K562 (cell line): Measurements from ENCODE around the gene WDR27. TPM values are rescaled to one million over a fixed set of nuclear protein-coding genes. Genes with fewer than 3 reads are reported as not detected.

ENCODE experiments used
- ATAC-seq: fragments of 200-7000 bp; cut with Tn5 transposase; 3 replicates; pipeline ENCODE4 v1.9.1; 2020; ENCODE audit warnings: moderate library complexity
- BruUV-seq: library from RNA; stranded (reverse); fragments of 400-500 nt; replicated peaks from 2 replicates; lab custom pipeline; 2021; lab: Mats Ljungman, UMichigan
- CTCF ChIA-PET: fragments of 300-600 bp; formaldehyde crosslinking; extraction: SDS; loops from one replicate; lab custom pipeline; 2021; ENCODE audit warnings: low intra/inter-chr PET ratio; lab: Yijun Ruan, JAX
- POLR2A ChIA-PET: fragments of 300-600, 350-650 bp; sonication (Branson Sonifier 250); formaldehyde crosslinking; extraction: SDS; loops from one replicate; lab custom pipeline; 2021; ENCODE audit warnings: antibody characterized with exemption, inconsistent platforms; lab: Yijun Ruan, JAX
- DNase-seq, 4 experiments: peaks; one replicate each; pipeline versions ENCODE4 v3.0.0 to v3.0.0-alpha.2; 2011 to 2018; ENCODE audit warnings: low spot score in 3 of 4, mixed read lengths in 3 of 4; ENCODE audit errors: extremely low read depth in 1 of 4
- FAIRE-seq: peaks from 2 replicates; lab custom pipeline; 2011; peaks lifted over from hg19 to GRCh38; lab: Jason Lieb, UNC
- H2AFZ ChIP-seq: 2 replicates; pipeline ENCODE4 v1.6.0; 2011; ENCODE audit warnings: low read depth, low read length, control low read depth, inconsistent platforms
- H3K27ac ChIP-seq: fragments of 200-600 bp; 3 replicates; pipeline ENCODE4 v1.8.0; 2011; ENCODE audit warnings: low read depth, mild to moderate bottlenecking, control low read depth, inconsistent platforms, low read length, moderate library complexity, mixed read lengths; ENCODE audit errors: extremely low read depth
- H3K27me3 ChIP-seq, 2 experiments: fragments of 300-600 bp in 1 of 2; 2 replicates in 1 of 2; 3 replicates in 1 of 2; pipeline versions ENCODE4 v1.6.0 to v1.8.0; 2011; ENCODE audit warnings: inconsistent platforms in 2 of 2, low read length in 2 of 2, mild to moderate bottlenecking in 1 of 2, mixed read lengths in 1 of 2, moderate library complexity in 1 of 2; ENCODE audit not compliant: control insufficient read depth in 2 of 2, insufficient read depth in 2 of 2
- H3K36me3 ChIP-seq: fragments of 300-600 bp; 3 replicates; pipeline ENCODE4 v1.8.0; 2011; ENCODE audit warnings: mild to moderate bottlenecking, low read length, inconsistent platforms; ENCODE audit not compliant: control insufficient read depth, insufficient read depth
- H3K4me1 ChIP-seq, 2 experiments: fragments of 200-600 bp in 1 of 2; replicated peaks in 1 of 2; 2 replicates in 1 of 2; 3 replicates in 1 of 2; pipeline versions ENCODE4 v1.5.1 to v1.8.0; 2011; ENCODE audit warnings: inconsistent platforms in 2 of 2, low read length in 2 of 2, mild to moderate bottlenecking in 1 of 2, mixed read lengths in 1 of 2, moderate library complexity in 1 of 2; ENCODE audit not compliant: control insufficient read depth in 2 of 2, insufficient read depth in 2 of 2
- H3K4me2 ChIP-seq: 2 replicates; pipeline ENCODE4 v1.6.1; 2011; ENCODE audit warnings: low read length, control low read depth, inconsistent platforms, mixed read lengths; ENCODE audit not compliant: insufficient read depth
- H3K4me3 ChIP-seq: fragments of 200-600 bp; sonication (generic), shearing (Covaris generic); 2 replicates; pipeline ENCODE4 v1.5.1; 2016; ENCODE audit warnings: control low read depth, inconsistent platforms
- H3K79me2 ChIP-seq: fragments of 200-600 bp; 3 replicates; pipeline ENCODE4 v1.8.0; 2011; ENCODE audit warnings: low read length, inconsistent platforms; ENCODE audit not compliant: control insufficient read depth, insufficient read depth
- H3K9ac ChIP-seq, 2 experiments: 2 replicates each; pipeline versions ENCODE4 v1.6.0 to v1.6.1; 2011; ENCODE audit warnings: low read depth in 2 of 2, low read length in 2 of 2, control low read depth in 1 of 2, inconsistent platforms in 1 of 2, mild to moderate bottlenecking in 1 of 2, mixed read lengths in 1 of 2; ENCODE audit not compliant: insufficient read depth in 1 of 2
- H3K9me1 ChIP-seq: one replicate; pipeline ENCODE4 v1.6.0; 2011; ENCODE audit warnings: inconsistent platforms, mild to moderate bottlenecking, low read length, moderate library complexity; ENCODE audit not compliant: control insufficient read depth, insufficient read depth
- H3K9me3 ChIP-seq: replicated peaks from 2 replicates; pipeline ENCODE4 v1.5.1; 2011; ENCODE audit warnings: low read depth, low read length, inconsistent platforms; ENCODE audit not compliant: control insufficient read depth, insufficient read depth
- H4K20me1 ChIP-seq: replicated peaks from 2 replicates; pipeline ENCODE4 v1.6.1; 2011; ENCODE audit warnings: low read length, inconsistent platforms, mixed read lengths; ENCODE audit not compliant: control insufficient read depth, insufficient read depth
- CBX3 ChIP-seq, 2 experiments: IDR thresholded peaks; 1 replicate in 1 of 2; 2 replicates in 1 of 2; pipeline ENCODE4 v1.6.1; 2012; ENCODE audit warnings: inconsistent platforms in 2 of 2, low read length in 2 of 2, borderline replicate concordance in 1 of 2, control low read depth in 1 of 2
- HDAC1 ChIP-seq, 2 experiments: fragments of 450-650 bp; IDR thresholded peaks; 2 replicates each; pipeline ENCODE4 v1.6.1; 2016 to 2017; ENCODE audit warnings: inconsistent platforms in 1 of 2, mild to moderate bottlenecking in 1 of 2, moderate library complexity in 1 of 2
- HMG20A ChIP-seq: fragments of 450-650 bp; formaldehyde crosslinking; conservative IDR thresholded peaks from 2 replicates; pipeline ENCODE4 v1.4.0; 2020; ENCODE audit warnings: mild to moderate bottlenecking, mixed read lengths
- MAFF ChIP-seq: IDR thresholded peaks from 2 replicates; pipeline ENCODE4 v1.6.1; 2012; ENCODE audit warnings: low read length, improper control_type of control experiment
- PML ChIP-seq: IDR thresholded peaks from 2 replicates; pipeline ENCODE4 v1.6.1; 2012; ENCODE audit warnings: low read length, inconsistent platforms
- POLR2AphosphoS5 ChIP-seq: IDR thresholded peaks from 2 replicates; pipeline ENCODE4 v1.6.1; 2011; ENCODE audit warnings: mild to moderate bottlenecking, low read depth, low read length, moderate library complexity; ENCODE audit not compliant: control insufficient read depth, insufficient read depth
- RBM39 ChIP-seq: fragments of 200-400 bp; formaldehyde crosslinking; optimal IDR thresholded peaks from 2 replicates; pipeline ENCODE3; 2018; ENCODE audit warnings: low read depth, low read length
- ZBED1 ChIP-seq: IDR thresholded peaks from 2 replicates; pipeline ENCODE4 v1.6.1; 2014
- ZNF12 ChIP-seq: sonication (generic); formaldehyde crosslinking; IDR thresholded peaks from 2 replicates; pipeline ENCODE4 v1.4.0; 2020; ENCODE audit warnings: mild to moderate bottlenecking, missing genetic modification reagents
- ZNF146 ChIP-seq: IDR thresholded peaks from one replicate; pipeline ENCODE4 v1.6.1; 2018; ENCODE audit warnings: missing compliant biosample characterization; ENCODE audit not compliant: unreplicated experiment
- WGBS: fragments of 100-300 bp; shearing (Covaris generic); methylation state at CpG from one replicate; pipeline ENCODE4 v1.1.6; 2016; ENCODE audit warnings: low coverage, mixed read lengths; ENCODE audit not compliant: insufficient coverage; ENCODE audit errors: missing lambda C conversion rate; 5-methylcytosine and 5-hydroxymethylcytosine counted together
- in situ Hi-C: fragments of 300-500 bp; cut with MboI; formaldehyde crosslinking; loops from 4 replicates; pipeline ENCODE4 v1.15.0; 2018; ENCODE audit warnings: inconsistent platforms, mixed read lengths
- intact Hi-C: fragments of 100-400 bp; cut with micrococcal nuclease; formaldehyde crosslinking; loops from 2 replicates; pipeline ENCODE4 v1.14.2; 2022
- polyA plus RNA-seq, 8 experiments: library from polyadenylated mRNA; depleted of rRNA in 4 of 8; stranded (reverse) in 5 of 8; unstranded in 3 of 8; fragments of >200 nt; fragmentation: Nextera tagmentation in 2 of 8; fragmentation: Illumina TruSeq in 1 of 8; extraction: Ambion mirVana in 2 of 8; extraction: Trizol in 1 of 8; gene quantifications; 2 replicates each; pipeline versions ENCODE4 v1.2.1 to v1.2.3, GENCODE V29; 2011 to 2014; ENCODE audit warnings: inconsistent platforms in 1 of 8, missing spikeins in 1 of 8
- total RNA-seq, 7 experiments: library from RNA; depleted of rRNA in 6 of 7; stranded (reverse); fragments of >200 nt in 6 of 7; fragmentation: Illumina TruSeq in 2 of 7; extraction: Trizol in 2 of 7; gene quantifications; 2 replicates each; pipeline versions ENCODE4 v1.2.1 to v1.2.3, GENCODE V29; 2011 to 2021; ENCODE audit warnings: low replicate concordance in 1 of 7
- TF ChIP-seq, protein P1 (sequence below): fragments of 250-450 bp; sonication (Bioruptor Pico); IDR thresholded peaks from 2 replicates; pipeline ENCODE4 v1.9.0; 2021; ENCODE audit warnings: mild to moderate bottlenecking, inconsistent platforms
- TF ChIP-seq, protein P2 (sequence below): sonication (generic); formaldehyde crosslinking; IDR thresholded peaks from 2 replicates; pipeline ENCODE4 v1.5.0; 2020; ENCODE audit warnings: missing genetic modification reagents
- TF ChIP-seq, protein P3 (sequence below): fragments of 450-650 bp; IDR thresholded peaks from 2 replicates; pipeline ENCODE4 v1.7.1; 2018; ENCODE audit warnings: mild to moderate bottlenecking, low read depth; ENCODE audit not compliant: partially characterized antibody
- TF ChIP-seq, protein P4 (sequence below): fragments of 450-650 bp; IDR thresholded peaks from 2 replicates; pipeline ENCODE4 v1.6.1; 2018; ENCODE audit not compliant: partially characterized antibody

The WDR27 gene
- total and polyA plus RNA-seq, 9 of the 15 experiments (the other 6 are each of a cell fraction or from before 2014, with no cell fraction given): 4.3 to 77.2 (median 22.7) TPM

DNA sequence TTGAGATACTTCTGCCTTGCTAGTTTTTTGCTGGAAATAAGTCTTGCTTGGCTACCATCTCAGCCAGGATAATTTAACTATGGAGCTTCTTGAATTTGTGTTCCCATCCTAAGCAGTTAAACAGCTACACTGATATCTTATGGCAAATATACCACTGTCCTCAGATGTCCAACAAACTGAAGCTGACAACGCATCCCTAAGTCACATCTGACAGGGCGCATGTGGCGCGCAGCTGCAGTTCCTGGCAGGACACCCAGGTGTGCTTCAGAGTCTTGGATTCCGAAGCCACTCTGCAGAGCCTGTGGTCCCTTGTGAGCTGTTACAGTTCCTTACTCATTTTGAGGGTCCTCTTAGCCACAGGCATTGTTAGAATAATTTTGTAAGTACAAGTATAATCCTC is 127.9 kb downstream of the WDR27 start:
- Histone ChIP-seq H3K9me3 (no peaks in the 10 kb centered on the region), H3K27me3 (peaks cover 2 to 11% of the 10 kb centered on the region in 2 experiments; a peak in 3 of 5 replicates), H3K36me3 (no peaks in the 10 kb centered on the region), H3K9me1 (no peaks in the 10 kb centered on the region), H3K9ac (no peak overlapping the region), H3K4me2 (no peak overlapping the region), H2AFZ (no peak overlapping the region), H3K79me2 (no peaks in the 10 kb centered on the region), H3K27ac (no peak overlapping the region), H4K20me1 (no peaks in the 10 kb centered on the region), H3K4me3 (no peak overlapping the region), H3K4me1 (peaks cover 0 to 8% of the 10 kb centered on the region in 2 experiments; a peak in 1 of 5 replicates)
- whole genome bisulfite sequencing: 61% methylated on average over 5 of the region's 5 CpGs
- BruUV-seq: no TSS peak
- no peak for DNase-seq
- no peak for FAIRE-seq
- in situ Hi-C loops (no loop called here), intact Hi-C loops (no loop called here)
- CTCF ChIA-PET: interaction anchor here (0.6 kb wide), 1 partner anchor 486 kb away, joined by 4 read pairs; no protein-coding TSS in a partner anchor
- no peak for ATAC-seq
- POLR2A ChIA-PET: interaction anchor here (0.6 kb wide), 1 partner anchor 123 kb away, joined by 3 read pairs; no protein-coding TSS in a partner anchor
- no peak for TF ChIP-seq RBM39
- TF ChIP-seq ZNF12 (CRISPR knock-in tag): no peak
- TF ChIP-seq POLR2AphosphoS5: no peak
- TF ChIP-seq, protein P1, sequence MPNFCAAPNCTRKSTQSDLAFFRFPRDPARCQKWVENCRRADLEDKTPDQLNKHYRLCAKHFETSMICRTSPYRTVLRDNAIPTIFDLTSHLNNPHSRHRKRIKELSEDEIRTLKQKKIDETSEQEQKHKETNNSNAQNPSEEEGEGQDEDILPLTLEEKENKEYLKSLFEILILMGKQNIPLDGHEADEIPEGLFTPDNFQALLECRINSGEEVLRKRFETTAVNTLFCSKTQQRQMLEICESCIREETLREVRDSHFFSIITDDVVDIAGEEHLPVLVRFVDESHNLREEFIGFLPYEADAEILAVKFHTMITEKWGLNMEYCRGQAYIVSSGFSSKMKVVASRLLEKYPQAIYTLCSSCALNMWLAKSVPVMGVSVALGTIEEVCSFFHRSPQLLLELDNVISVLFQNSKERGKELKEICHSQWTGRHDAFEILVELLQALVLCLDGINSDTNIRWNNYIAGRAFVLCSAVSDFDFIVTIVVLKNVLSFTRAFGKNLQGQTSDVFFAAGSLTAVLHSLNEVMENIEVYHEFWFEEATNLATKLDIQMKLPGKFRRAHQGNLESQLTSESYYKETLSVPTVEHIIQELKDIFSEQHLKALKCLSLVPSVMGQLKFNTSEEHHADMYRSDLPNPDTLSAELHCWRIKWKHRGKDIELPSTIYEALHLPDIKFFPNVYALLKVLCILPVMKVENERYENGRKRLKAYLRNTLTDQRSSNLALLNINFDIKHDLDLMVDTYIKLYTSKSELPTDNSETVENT (CRISPR knock-in tag): no peak
- TF ChIP-seq HMG20A (CRISPR knock-in tag): no peak
- TF ChIP-seq ZBED1: no peak
- TF ChIP-seq PML: no peak
- no peak for TF ChIP-seq HDAC1 (IDR thresholded peaks at IDR 0.05)
- TF ChIP-seq CBX3 (IDR thresholded peaks at IDR 0.05; ENCODE audit: borderline replicate concordance in 1 of 2, low read length in 2 of 2): no peak
- TF ChIP-seq, protein P2, sequence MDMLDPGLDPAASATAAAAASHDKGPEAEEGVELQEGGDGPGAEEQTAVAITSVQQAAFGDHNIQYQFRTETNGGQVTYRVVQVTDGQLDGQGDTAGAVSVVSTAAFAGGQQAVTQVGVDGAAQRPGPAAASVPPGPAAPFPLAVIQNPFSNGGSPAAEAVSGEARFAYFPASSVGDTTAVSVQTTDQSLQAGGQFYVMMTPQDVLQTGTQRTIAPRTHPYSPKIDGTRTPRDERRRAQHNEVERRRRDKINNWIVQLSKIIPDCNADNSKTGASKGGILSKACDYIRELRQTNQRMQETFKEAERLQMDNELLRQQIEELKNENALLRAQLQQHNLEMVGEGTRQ (CRISPR knock-in tag): no peak
- TF ChIP-seq MAFF: no peak
- TF ChIP-seq, protein P3, sequence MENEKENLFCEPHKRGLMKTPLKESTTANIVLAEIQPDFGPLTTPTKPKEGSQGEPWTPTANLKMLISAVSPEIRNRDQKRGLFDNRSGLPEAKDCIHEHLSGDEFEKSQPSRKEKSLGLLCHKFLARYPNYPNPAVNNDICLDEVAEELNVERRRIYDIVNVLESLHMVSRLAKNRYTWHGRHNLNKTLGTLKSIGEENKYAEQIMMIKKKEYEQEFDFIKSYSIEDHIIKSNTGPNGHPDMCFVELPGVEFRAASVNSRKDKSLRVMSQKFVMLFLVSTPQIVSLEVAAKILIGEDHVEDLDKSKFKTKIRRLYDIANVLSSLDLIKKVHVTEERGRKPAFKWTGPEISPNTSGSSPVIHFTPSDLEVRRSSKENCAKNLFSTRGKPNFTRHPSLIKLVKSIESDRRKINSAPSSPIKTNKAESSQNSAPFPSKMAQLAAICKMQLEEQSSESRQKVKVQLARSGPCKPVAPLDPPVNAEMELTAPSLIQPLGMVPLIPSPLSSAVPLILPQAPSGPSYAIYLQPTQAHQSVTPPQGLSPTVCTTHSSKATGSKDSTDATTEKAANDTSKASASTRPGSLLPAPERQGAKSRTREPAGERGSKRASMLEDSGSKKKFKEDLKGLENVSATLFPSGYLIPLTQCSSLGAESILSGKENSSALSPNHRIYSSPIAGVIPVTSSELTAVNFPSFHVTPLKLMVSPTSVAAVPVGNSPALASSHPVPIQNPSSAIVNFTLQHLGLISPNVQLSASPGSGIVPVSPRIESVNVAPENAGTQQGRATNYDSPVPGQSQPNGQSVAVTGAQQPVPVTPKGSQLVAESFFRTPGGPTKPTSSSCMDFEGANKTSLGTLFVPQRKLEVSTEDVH: no peak
- TF ChIP-seq ZNF146: no peak
- TF ChIP-seq, protein P4, sequence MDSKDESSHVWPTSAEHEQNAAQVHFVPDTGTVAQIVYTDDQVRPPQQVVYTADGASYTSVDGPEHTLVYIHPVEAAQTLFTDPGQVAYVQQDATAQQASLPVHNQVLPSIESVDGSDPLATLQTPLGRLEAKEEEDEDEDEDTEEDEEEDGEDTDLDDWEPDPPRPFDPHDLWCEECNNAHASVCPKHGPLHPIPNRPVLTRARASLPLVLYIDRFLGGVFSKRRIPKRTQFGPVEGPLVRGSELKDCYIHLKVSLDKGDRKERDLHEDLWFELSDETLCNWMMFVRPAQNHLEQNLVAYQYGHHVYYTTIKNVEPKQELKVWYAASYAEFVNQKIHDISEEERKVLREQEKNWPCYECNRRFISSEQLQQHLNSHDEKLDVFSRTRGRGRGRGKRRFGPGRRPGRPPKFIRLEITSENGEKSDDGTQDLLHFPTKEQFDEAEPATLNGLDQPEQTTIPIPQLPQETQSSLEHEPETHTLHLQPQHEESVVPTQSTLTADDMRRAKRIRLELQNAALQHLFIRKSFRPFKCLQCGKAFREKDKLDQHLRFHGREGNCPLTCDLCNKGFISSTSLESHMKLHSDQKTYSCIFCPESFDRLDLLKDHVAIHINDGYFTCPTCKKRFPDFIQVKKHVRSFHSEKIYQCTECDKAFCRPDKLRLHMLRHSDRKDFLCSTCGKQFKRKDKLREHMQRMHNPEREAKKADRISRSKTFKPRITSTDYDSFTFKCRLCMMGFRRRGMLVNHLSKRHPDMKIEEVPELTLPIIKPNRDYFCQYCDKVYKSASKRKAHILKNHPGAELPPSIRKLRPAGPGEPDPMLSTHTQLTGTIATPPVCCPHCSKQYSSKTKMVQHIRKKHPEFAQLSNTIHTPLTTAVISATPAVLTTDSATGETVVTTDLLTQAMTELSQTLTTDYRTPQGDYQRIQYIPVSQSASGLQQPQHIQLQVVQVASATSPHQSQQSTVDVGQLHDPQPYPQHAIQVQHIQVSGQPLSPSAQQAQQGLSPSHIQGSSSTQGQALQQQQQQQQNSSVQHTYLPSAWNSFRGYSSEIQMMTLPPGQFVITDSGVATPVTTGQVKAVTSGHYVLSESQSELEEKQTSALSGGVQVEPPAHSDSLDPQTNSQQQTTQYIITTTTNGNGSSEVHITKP: no peak
